ENCODE data around the gene TEX2.

GRCh38 chr17:64277831-64278562, 14.9 kb upstream of the TEX2 start:
- no peak for TF ChIP-seq CTCF (IDR thresholded peaks at IDR 0.05; ENCODE audit: poor library complexity)
- no peak for TF ChIP-seq EZH2 (IDR thresholded peaks at IDR 0.05; ENCODE audit: borderline replicate concordance)
- no peak for TF ChIP-seq EZH2phosphoT487 (IDR thresholded peaks at IDR 0.05; ENCODE audit: low read depth, severe bottlenecking, unreplicated experiment)
